ENCODE data around the gene PYY.
"Not testable (repeated sequence)": the region's sequence is repeated elsewhere in the genome, so short reads cannot be mapped to it uniquely, and the experiment has no call there.

PYY gene

DNA sequence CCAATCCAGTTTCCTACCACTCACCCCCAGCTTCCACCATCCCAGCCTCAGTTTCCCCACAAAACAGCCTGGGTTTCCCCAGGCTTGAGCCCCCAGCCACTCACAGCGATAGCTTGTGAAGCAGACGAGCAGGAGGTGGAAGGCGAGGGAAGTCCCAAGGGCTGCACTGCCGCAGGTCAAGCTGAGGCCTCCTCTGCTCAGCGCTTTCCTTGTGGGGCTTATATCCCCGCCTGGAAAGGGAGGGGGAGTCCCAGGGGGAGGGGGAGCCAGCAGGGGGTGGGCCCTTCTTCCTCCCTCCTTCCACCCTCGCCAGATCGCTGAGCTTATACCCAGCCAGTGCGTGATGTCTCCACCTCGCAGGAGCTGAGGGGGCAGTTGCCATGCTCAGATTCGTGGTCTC lies at the start of gene PYY:
TSS of gene PYY (minus strand) at position 195 of the 400 bp plus-strand sequence. CDS start 457 bp downstream, outside the sequence.
- no peak for DNase-seq (ENCODE audit: low spot score)

DNA sequence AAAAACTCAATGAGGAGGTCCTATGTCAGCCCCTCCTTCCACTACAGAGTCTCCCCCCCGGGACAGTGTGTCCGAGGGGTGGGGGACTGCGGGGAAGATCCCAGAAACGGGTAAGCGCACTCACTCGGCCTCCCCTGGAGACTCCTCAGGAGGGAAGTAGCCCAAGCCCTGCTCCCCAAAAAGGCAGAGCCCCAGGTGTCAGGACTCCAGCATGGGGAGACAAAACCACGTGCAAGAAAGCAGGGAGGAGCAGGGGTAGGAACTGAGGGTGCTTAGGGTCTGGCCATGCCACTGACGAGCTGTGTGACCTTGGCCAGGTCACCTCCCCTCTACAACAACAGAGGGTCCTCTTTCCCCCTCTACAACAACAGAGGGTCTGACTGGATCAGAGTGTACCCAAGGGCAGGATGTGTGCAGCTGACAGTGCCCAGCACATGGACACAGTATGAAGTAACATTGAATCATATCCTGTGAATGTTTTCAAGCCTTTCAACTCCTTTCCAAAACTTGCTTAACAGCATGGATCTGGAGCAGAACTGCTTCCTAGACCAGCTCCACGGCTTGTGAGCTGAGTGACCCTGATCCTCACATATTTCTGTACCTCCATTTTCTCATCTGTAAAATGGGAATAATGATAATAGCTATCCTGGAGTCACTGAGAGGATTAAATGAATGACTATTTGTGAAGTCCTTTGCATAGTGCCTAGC lies 48.6 kb upstream of the PYY start:
- no peak for DNase-seq (ENCODE audit: low spot score)

DNA sequence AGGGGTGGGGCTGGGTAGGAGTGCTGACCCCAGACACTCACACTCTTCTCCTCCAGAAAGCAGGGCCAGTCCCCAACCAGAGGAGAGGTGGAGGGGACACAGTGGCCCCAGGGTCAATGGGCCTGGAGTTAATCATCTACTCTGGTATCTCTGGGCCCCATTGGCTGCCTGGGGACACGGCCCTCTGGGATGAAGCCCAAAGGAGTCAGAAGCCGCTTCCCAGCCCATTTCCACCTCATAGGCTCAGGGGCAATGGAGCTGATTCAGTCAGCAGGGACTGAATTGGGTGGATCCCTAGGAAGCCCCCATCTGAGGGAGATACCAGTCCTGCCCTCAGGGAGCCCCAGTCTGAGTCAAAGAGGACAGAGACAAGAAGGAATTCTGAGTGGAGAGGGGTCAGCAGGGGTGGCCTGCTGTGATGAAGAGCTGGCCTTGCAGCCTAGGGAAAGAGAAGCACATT lies 47.8 kb upstream of the PYY start:
- no peak for DNase-seq (ENCODE audit: low spot score)

DNA sequence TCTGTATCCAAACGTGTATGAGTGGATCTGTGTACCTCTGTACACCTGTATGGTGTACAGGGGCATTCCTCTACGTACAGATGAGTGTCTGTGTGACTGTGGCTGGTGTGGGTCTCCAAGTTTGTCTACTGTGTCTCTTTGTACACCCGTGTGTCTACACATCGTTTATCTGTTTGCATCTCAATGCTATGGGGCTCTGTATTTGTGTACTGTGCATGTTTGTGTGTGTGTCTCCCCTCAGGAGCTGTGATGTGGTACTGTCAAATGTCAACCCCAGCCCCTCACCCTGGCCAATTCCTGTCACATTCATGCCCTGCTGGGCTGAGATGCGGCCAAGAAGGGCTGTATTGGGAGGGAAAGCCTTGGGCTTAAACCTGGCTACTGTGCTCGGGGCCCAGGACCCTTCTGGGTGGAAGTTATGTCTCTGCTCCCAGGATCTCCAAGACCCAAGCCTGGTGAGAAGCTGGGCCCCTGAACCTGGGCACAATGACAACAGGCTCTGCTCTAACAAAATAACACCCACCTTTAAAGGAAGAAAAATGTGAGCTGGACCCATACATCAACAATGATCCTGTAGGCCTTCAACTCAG lies 47.2 kb upstream of the PYY start:
- DNase-seq (ENCODE audit: low spot score): no peak

DNA sequence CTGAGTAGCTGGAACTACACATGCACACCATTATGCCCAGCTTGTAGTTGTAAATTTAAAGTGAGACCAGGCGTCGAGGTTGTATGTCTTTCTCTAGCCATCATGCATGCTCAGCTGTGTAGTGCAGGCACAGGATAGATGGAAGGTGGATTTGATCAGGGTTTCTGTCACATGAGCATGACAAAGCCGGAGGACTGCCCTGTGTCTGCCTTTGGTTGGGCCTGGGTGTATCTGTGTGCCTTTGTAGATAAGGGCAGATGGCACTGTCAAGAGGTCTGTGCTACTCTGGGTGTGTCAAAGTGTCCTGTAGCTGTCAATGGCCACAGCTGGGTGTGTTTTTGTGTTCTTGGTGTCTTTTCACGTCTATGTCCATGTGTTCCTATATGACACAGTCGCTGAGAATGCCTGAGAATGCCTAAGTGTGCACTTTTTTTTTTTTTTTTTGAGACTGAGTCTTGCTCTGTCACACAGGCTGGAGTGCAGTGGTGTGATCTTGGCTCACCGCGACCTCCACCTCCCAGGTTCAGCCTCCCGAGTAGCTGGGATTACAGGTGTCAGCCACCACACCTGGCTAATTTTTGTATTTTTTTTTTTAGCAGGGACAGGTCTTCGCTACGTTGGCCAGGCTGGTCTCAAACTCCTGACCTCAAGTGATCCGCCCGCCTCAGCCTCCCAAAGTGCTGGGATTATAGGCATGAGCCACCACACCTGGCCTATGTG lies 46.6 kb upstream of the PYY start:
- peak; percentile 73 for DNase-seq (ENCODE audit: low spot score)

DNA sequence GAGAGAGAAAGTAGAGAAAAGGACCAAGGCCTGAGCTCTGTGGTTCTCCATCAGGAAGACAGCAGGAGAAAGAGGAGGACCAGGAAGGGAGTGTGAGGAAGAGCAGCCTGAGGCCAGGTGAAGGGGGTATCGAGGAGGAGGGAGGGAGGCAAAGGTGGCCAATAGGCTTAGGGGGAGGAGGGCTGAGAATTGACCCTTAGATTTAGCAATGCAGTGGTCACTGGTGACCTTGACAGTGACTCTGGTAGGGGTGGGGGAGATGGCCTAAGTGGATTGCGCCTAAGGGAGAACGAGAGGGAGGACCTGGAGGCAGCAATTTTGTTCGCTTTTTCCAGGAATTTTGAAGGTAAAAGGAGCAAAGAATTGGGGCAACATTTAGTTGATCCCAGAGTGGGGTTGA lies 45.3 kb upstream of the PYY start:
- DNase-seq (ENCODE audit: low spot score): no peak

DNA sequence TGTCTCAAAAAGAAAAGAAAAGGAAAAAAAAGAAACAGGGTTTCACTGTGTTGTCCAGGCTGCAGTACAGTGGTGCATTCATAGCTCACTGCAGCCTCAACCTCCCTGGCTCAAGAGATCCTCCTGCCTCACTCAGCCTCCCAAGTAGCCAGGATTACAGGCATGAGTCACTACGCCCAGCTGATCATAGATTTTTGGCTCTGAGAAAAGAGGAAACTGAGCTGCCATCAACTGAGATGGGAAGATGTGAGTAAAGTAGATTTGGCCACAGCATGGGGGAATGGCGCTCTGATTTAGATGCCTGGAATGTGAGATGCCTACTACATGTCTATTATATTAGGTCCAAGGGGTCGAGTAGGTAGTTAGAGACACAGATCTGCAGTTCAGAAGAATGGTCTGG lies 44.8 kb upstream of the PYY start:
- no peak for DNase-seq (ENCODE audit: low spot score)

DNA sequence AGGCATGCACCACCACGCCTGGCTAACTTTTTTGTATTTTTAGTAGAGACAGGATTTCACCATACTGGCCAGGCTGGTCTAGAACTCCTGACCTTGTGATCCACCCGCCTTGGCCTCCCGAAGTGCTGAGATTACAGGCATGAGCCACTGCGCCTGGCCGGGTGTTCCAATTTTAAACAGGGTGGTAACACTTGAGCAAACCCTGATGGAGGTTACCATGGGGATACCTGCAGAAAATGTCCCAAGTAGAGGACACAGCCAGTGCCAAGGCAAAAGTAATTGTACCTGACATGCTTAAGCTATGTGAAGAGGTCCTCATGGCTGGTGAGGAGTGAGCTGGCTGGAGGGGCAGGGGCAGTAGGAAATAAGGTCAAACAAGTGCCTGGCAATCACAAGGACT lies 43.4 kb upstream of the PYY start:
- DNase-seq (ENCODE audit: low spot score): not testable (repeated sequence)

DNA sequence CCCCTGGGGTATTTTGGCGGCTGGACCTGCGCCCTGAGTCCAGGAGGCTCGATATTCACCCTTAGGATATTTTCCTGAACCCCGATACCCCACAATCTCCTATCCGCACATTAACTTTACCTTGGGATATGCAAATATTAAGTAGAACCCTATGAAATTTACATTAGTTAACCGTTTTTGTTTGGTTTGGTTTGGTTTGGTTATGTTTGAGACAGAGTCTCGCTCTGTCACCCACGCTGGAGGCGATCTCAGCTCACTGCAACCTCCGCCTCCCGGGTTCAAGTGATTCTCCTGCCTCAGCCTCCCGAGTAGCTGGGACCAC lies 41.4 kb upstream of the PYY start:
- no peak for DNase-seq (ENCODE audit: low spot score)

DNA sequence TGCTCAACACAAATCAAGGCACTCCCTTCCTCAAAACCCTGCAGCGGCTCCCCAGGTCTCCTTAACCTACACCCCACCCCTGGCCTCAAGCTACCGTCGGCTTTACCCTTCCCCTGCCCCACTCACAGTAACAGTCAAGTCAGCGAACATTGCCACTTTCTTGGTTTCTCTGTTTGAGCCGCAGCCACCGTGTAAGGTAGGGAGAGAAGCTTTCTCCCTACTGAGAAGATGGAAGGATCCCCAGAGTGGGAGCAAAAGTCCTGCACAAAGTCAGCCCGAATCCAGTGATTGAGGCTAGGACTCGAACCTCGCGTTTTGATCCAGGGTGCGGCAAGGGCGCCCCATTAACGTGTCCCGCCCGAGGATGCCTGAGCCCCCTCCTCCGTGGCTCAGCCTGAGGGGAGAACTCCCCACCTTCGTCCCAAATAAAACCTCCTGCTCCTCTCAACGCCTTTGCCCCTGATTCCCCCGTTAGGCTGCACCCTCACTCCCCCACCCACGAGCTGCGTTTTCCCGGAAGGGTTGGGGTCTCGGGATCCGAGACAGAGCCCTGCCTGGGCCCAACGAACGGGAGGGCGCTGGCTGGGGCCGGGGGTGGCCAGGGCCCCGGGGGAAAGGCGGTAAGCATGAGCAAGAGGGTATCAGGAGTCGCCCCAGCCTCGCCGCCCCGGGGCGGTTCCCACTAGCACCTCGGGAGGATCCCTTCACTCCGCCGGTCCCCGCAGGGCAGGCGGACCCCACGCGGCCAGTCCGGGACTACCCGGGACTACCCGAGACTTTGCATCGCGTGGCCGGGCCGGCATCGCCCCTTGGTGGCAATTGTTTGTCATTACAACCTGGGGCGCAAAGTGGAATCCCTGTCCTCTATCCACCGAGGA lies 40.8 kb upstream of the PYY start:
- DNase-seq (ENCODE audit: low spot score): peak; percentile 40

DNA sequence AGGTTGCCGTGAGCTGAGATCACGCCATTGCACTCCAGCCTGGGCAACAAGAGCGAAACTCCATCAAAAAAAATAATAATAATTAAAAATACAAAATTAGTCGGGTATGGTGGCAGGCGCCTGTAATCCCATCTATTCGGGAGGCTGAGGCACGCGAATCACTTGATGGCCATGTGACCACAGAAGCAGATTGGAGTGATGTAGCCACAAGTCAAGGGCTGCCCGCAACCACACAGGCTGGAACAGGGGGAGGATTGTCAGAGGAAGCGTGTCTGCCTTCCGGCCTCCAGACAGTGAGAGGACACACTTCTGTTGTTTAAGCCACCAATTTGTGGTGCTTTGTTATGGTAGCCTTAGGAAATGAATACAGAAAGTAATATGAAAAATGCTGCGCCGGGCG lies 38.9 kb upstream of the PYY start:
- no peak for DNase-seq (ENCODE audit: low spot score)

DNA sequence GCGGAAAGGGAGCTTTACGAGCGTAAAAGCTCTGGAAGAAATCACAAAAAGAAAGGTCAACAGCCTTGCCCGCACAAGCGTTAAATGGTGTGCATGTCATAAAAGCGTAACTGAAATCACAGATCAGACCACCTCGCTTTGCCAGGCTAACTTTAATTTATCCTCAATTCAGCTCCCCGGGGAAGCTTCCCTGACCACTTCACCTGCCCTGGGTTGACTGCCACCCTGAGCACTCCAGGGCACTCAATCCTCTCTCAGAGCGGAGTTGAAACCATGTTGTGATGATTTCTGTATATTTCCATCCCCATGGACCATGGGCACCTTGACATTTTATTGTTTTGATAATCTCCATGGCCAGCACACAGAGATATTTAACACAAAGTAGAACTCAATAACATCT lies 34.6 kb upstream of the PYY start:
- DNase-seq (ENCODE audit: low spot score): no peak

DNA sequence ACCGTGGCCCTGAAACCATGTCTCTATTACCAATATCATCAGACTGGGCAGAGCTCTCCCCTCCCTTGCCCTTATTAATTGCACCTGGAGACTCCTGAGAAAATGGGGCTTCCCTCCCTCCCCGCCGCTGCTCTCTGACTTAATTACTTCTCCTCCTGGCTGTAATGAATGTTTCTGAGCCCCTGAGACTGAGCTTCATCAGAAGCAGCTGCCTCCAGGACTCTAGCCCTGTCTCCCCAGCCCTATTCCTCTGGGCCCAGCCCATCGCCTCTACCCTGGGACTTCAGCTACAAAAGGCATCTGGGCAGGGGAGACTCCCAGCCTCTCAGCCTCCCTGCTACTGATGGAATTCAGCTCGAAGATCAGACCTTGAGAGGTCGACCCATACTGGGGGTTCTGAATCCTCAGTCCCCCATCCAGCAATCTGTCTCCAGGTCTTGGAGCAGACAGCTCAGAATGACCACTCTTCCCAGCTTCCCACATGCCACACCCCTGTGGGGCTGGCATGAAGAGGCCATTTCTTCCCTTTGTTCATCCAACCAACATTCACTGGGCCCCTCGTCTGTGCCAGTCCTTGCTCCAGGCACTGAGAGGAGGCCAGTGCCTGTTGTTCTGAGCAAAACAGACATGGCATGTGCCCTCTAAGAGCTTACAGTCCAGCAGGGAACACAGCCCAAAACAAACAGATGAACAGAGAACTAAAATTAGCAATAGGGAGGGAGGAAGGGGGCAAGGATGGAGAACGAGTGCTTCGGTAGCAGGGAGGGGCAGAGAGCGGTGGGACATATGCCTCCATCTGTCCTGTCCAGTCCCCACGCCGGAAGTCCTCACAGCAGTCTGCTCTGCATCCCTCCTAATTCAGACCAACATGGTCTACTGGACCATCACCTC lies 33.6 kb upstream of the PYY start:
- DNase-seq (ENCODE audit: low spot score): no peak

DNA sequence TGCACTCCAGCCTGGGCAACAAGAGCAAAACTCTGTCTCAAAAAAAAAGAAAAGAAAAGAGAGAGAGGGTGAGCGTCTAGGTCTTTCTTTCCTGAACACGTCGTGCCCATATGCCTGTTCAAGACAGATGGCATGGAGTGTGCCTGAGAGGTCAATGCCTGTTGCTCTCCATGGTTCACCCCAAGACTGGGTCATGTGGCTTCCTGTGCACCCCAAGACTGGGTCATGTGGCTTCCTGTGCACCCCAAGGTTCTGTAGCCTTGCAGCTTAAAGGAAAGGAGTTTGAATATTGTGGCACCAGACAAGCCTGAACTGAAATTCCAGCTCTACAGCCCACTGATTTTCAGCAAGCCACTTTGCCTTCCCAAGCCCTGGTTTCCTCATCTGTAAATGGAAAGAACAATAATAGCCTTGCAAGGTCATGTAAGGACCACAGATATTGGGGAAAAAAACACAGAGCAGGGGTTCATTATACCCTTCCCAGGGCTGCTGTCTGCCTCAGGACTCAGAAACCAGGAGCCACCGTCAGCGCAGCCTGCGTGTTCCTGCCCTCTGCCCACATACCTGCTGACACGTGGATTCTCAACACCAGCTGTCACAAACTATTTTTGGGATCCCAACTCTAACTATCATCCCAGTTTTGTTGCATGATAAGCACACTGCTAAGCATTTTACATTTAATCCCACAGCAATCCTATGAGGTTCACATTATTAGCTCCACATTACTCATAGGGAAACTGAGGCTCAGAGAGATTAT lies 32.7 kb upstream of the PYY start:
- no peak for DNase-seq (ENCODE audit: low spot score)

DNA sequence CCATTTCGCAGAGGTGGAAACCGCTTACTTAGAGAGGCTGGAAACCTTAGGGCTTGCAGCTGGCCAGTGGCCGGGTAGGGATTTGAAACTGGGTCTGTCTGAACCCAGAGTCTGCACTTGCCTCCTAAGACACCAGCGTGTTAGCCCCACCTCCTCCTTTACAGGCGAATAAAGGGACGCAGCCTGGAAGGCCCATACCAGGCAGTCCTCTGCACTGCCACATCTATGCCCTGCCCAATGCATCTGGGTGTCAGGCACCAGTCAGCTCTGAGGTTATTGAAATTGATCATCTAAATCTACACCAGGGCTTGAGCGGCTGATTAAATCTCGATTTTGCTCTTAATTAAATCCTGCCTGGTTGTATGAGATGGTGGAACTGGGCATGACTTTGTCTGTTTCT lies 30.8 kb upstream of the PYY start:
- no peak for DNase-seq (ENCODE audit: low spot score)

DNA sequence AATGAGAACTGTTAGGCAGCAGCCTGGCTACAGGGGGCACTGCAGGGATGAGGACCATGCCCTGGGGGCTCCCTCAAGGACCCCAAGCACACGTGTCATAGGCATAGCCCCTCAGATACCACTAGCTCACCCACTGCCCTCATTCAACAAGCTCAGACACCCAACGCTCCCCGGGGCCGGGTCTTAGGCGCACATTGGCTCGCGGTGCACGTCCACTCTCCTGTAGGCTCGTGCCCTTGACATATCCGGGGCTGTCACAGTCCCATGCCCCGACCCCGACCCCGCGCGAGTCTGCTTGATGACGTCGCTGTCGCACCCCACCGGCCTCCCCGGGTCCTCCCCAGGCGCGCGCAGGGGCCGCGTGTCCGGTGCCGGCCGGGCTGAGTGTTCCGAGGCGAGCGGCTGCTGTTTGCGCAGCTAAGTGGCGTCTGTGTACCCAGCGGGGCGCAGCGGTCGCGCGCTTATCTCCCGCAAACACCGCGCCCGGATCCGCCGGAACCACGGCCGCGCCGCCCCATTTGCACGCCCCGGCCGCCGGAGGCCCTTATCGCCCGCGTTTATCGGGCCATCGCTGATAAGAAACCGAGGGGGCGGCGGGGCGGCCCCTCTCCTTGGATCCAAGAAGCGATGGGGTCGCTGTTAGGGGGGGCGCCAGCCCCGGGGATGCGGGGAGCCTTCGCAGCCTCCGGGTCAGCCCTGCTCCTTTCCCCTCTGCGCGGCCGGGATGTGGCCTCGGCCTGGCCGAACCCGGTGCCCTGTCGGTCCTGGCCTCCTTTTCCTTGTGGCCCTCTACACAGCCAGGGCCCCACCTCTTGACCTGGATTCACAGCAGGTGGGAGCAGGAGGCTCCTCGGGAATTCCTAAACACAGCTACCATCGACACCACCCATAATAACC lies 30.0 kb upstream of the PYY start:
- DNase-seq (ENCODE audit: low spot score): no peak

DNA sequence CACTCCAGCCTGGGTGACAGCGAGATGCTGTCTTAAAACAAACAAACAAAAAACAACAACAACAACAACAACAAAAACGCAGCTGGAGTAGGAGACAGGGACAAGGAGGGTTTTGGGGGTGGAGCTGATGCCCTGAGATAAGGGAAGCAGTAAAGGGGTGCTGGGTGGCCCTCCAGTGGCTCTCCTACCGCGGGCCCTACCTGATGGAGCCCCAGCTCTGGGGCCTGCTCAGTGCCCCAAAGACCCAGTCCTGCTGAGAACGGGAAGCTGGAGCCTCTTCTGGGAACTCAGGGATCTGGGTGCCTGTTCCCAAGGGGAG lies 29.4 kb upstream of the PYY start:
- DNase-seq (ENCODE audit: low spot score): no peak

DNA sequence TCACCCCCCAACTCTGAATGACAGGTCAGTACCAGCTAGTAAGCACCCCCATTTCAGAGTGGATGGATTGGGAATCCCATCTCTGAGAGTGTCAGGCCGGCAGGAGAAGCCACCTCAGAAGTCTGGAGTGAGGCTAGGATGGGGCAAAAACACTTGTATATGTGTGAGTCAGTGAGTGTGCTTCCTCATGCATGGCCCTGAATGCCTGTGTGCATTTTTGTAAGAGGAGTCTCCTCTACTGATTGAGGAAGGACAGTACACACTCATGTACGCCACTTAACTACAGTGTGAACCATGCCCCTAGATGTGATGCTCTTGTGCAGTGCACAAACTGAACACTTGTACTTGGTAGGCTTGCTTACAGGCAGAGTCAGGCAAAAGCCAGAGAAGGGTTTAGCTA lies 28.4 kb upstream of the PYY start:
- DNase-seq (ENCODE audit: low spot score): no peak

DNA sequence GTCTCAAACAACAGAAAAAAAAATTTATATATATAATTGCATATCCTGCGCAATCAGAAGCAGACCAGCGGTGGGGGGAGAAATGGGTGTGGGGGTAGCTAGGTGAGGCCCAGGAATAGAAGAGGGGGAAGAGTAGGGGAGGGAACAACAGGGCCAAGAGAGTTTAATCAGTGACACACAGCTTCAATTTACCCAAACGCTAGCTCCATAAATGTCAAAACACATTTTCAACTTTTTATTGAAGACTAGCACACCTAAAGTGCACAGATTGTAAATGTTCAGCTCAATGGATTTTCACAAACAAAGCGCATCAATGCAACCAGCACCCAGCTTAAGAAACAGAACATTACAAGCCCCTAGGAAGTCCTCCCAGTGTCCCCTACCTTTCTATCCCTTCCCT lies 25.9 kb upstream of the PYY start:
- no peak for DNase-seq (ENCODE audit: low spot score)

DNA sequence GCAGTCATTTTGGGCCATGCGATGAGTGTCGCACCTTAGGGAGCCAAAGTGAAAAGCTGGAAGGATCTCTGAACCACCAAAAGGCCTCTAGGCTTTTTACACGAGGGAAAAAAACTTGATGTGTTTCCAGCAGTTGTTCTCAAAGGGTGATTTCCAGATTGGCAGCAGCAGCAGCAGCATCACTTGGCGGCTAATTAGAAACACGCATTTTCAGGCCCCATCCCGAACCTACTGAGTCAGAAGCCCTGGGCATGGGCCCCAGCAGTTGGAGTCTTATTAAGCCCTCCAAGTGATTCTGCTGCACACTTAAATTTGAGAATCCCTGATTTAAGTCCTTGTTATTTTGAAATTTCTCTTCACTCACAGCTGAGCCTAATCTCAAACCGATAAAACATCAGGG lies 25.3 kb upstream of the PYY start:
- DNase-seq (ENCODE audit: low spot score): no peak

Data from hematopoietic multipotent progenitor cell treated with erythropoietin and hydrocortisone succinate and interleukin-3 and kit ligand, for 15 days (in vitro differentiated cells).